ENCODE measurements around the gene SLC39A2. TPM values are rescaled to one million over a fixed set of nuclear protein-coding genes. Genes with fewer than 3 reads are reported as not detected.

Gene SLC39A2
- total and polyA plus RNA-seq, 9 of the 15 experiments (the other 6 are each of a cell fraction or from before 2014, with no cell fraction given) = 0.06 to 0.09 TPM; not detected in 7

- no peak for TF ChIP-seq RERE (CRISPR knock-in tag; IDR thresholded peaks at IDR 0.05; ENCODE audit: borderline replicate concordance)
- TF ChIP-seq ZNF197 (CRISPR knock-in tag; IDR thresholded peaks at IDR 0.05; ENCODE audit: low read depth) = no peak
- TF ChIP-seq HMGXB4 (CRISPR knock-in tag; IDR thresholded peaks at IDR 0.05) = no peak
- TF ChIP-seq HNRNPL (IDR thresholded peaks at IDR 0.05; ENCODE audit: low read depth, low read length) = no peak
- no peak for TF ChIP-seq ZSCAN29 (IDR thresholded peaks at IDR 0.05)
- TF ChIP-seq ZNF764 (CRISPR knock-in tag; IDR thresholded peaks at IDR 0.05; ENCODE audit: low read depth) = no peak
- no peak for TF ChIP-seq RBM39 (optimal IDR thresholded peaks at IDR 0.05; ENCODE audit: low read depth, low read length)
- TF ChIP-seq SMAD2 (IDR thresholded peaks at IDR 0.05; ENCODE audit: low read depth, low read length) = no peak
Observed at GRCh38 chr14:21023174-21023573, 24.1 kb downstream of the SLC39A2 start (continued).

Measured in K562 (cell line).